ENCODE results near the gene UPF1. TPM values are rescaled to one million over a fixed set of nuclear protein-coding genes. Genes with fewer than 3 reads are reported as not detected.

Gene UPF1
- total RNA-seq, 1 donor from 2014 or later: 69.8 TPM

DNA sequence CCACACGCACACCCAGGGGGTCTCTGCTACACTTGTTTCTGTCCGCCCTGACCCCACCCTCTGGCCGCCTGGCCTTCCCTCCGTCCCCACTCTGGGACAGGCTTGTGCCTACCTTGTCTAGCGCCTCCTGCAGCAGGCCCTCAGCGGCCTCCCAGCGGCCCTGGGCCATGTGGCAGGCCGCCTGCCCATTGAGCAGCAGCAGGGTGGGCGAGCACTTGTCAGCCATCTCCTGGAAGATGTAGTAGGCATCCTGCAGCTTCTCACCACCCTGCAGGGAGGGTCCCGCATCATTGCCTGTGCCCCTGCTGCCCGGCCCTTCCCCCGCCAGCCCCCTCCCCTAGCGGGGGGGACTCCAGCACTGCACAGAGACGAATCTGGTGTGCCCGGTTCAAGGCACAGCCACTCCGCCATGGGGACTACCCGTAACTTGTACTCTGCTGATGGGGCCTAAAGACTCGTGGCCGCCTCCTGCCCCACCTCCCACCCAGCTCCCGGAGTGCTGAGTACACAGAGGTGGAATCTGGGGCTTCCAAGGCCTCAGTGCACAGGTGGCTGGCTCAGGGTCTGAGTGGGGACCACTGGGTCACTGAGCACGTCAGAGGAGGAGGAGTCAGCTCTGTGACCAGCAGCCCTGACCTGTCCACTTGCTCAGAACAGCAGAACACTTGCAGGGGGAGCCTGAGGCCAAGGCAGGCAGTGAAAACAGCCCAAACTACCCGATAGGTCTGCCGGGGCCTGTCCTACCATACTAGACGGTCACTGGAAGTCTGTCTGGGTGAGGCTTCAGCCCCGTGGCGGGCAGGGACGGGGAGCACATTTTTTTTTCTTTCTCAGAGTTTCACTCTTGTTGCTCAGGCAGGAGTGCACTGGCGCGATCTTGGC, 71.6 kb downstream of the UPF1 start:
- H2AFZ ChIP-seq (replicated peaks): no peak overlapping the region
- peaks cover 5% of the 10 kb centered on the region for H4K20me1 ChIP-seq (ENCODE audit: low read depth)
- H3F3A ChIP-seq (ENCODE audit: low read depth): peaks cover under 1% of the 10 kb centered on the region
- no peaks in the 10 kb centered on the region for H3K4me1 Mint-ChIP-seq
- no peaks in the 10 kb centered on the region for H3K27me3 ChIP-seq
- DNase-seq (ENCODE audit: low spot score): no peak
- H3K9ac ChIP-seq: no peak overlapping the region
- H3K27ac ChIP-seq: no peak overlapping the region
- no peak overlapping the region for H3K27ac Mint-ChIP-seq
- peaks cover 8% of the 10 kb centered on the region for H3K36me3 Mint-ChIP-seq
- no peaks in the 10 kb centered on the region for H3K36me3 ChIP-seq
- no peaks in the 10 kb centered on the region for H3K9me3 Mint-ChIP-seq
- H3K4me2 ChIP-seq: no peak overlapping the region
- TF ChIP-seq EZH2 (IDR thresholded peaks at IDR 0.05) (no peak), EZH2phosphoT487 (IDR thresholded peaks at IDR 0.05) (no peak)
- TF ChIP-seq, protein P1, sequence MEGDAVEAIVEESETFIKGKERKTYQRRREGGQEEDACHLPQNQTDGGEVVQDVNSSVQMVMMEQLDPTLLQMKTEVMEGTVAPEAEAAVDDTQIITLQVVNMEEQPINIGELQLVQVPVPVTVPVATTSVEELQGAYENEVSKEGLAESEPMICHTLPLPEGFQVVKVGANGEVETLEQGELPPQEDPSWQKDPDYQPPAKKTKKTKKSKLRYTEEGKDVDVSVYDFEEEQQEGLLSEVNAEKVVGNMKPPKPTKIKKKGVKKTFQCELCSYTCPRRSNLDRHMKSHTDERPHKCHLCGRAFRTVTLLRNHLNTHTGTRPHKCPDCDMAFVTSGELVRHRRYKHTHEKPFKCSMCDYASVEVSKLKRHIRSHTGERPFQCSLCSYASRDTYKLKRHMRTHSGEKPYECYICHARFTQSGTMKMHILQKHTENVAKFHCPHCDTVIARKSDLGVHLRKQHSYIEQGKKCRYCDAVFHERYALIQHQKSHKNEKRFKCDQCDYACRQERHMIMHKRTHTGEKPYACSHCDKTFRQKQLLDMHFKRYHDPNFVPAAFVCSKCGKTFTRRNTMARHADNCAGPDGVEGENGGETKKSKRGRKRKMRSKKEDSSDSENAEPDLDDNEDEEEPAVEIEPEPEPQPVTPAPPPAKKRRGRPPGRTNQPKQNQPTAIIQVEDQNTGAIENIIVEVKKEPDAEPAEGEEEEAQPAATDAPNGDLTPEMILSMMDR (IDR thresholded peaks at IDR 0.05): no peak
- H3K4me3 ChIP-seq: no peak overlapping the region
- H3K4me1 ChIP-seq: peaks cover 7% of the 10 kb centered on the region
- H3K79me2 ChIP-seq (ENCODE audit: low read depth): no peaks in the 10 kb centered on the region
- no peak overlapping the region for H3K4me3 Mint-ChIP-seq
- H3K27me3 Mint-ChIP-seq (ENCODE audit: insufficient read depth, low read depth): peaks cover 3% of the 10 kb centered on the region
- no peaks in the 10 kb centered on the region for H3K9me3 ChIP-seq (ENCODE audit: low read depth)

GRCh38 chr19:18904334-18905057, 72.7 kb downstream of the UPF1 start:
- Histone ChIP-seq H3K4me3 (no peak overlapping the region), H3F3A (ENCODE audit: low read depth) (no peaks in the 10 kb centered on the region), H3K4me1 (no peaks in the 10 kb centered on the region), H3K27me3 (no peaks in the 10 kb centered on the region), H2AFZ (replicated peaks) (no peak overlapping the region), H3K79me2 (ENCODE audit: low read depth) (no peaks in the 10 kb centered on the region), H3K9ac (no peak overlapping the region), H3K27ac (no peak overlapping the region), H3K9me3 (ENCODE audit: low read depth) (no peaks in the 10 kb centered on the region), H3K4me2 (no peak overlapping the region), H4K20me1 (ENCODE audit: low read depth) (peaks cover 3% of the 10 kb centered on the region), H3K36me3 (no peaks in the 10 kb centered on the region)
- peaks cover 3% of the 10 kb centered on the region for H3K27me3 Mint-ChIP-seq (ENCODE audit: insufficient read depth, low read depth)
- no peaks in the 10 kb centered on the region for H3K4me1 Mint-ChIP-seq
- H3K27ac Mint-ChIP-seq: no peak overlapping the region
- DNase-seq (ENCODE audit: low spot score): no peak
- H3K36me3 Mint-ChIP-seq: peaks cover 8% of the 10 kb centered on the region
- TF ChIP-seq EZH2phosphoT487 (IDR thresholded peaks at IDR 0.05): no peak
- TF ChIP-seq, protein P1 (IDR thresholded peaks at IDR 0.05): no peak
- no peak for TF ChIP-seq EZH2 (IDR thresholded peaks at IDR 0.05)
- no peak overlapping the region for H3K4me3 Mint-ChIP-seq
- H3K9me3 Mint-ChIP-seq: no peaks in the 10 kb centered on the region

DNA sequence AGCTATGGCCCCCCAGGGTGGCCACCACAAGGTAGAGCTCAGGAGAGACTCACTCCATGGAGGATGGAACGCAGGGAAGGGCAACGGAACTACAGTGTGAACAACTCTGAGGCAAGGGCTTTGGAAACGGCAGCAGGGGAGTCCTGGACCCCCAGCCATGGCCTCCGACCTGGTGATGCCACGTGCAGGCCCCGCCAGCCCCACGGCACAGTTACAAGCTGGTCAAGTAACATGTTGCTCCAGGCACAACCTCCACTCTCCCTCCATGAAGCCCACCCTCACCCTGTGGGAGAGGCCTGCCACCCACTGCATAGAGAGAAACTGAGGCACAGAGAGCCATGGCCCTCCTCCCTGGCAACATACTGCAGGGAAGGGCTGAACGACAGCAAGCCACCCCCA, 73.3 kb downstream of the UPF1 start:
- no peaks in the 10 kb centered on the region for H3K27me3 ChIP-seq
- H2AFZ ChIP-seq (replicated peaks): no peak overlapping the region
- no peaks in the 10 kb centered on the region for H3K4me1 Mint-ChIP-seq
- no peak overlapping the region for H3K4me2 ChIP-seq
- no peak overlapping the region for H3K27ac Mint-ChIP-seq
- H3K79me2 ChIP-seq (ENCODE audit: low read depth): no peaks in the 10 kb centered on the region
- H3K9me3 Mint-ChIP-seq: no peaks in the 10 kb centered on the region
- H3K27ac ChIP-seq: no peak overlapping the region
- no peak overlapping the region for H3K9ac ChIP-seq
- TF ChIP-seq EZH2 (IDR thresholded peaks at IDR 0.05) (no peak), EZH2phosphoT487 (IDR thresholded peaks at IDR 0.05) (no peak)
- TF ChIP-seq, protein P1 (IDR thresholded peaks at IDR 0.05): no peak
- H3K36me3 ChIP-seq: no peaks in the 10 kb centered on the region
- peaks cover 10% of the 10 kb centered on the region for H3K36me3 Mint-ChIP-seq
- H3K9me3 ChIP-seq (ENCODE audit: low read depth): no peaks in the 10 kb centered on the region
- H3K4me3 ChIP-seq: no peak overlapping the region
- DNase-seq (ENCODE audit: low spot score): no peak
- H3K4me1 ChIP-seq: no peaks in the 10 kb centered on the region
- H4K20me1 ChIP-seq (ENCODE audit: low read depth): peaks cover 3% of the 10 kb centered on the region
- H3K4me3 Mint-ChIP-seq: peak overlapping the region; percentile 47
- peaks cover 3% of the 10 kb centered on the region for H3K27me3 Mint-ChIP-seq (ENCODE audit: insufficient read depth, low read depth)
- no peaks in the 10 kb centered on the region for H3F3A ChIP-seq (ENCODE audit: low read depth)
